IMR-90 (cell line): ENCODE data around the gene LAMA2. TPM values are rescaled to one million over a fixed set of nuclear protein-coding genes. Genes with fewer than 3 reads are reported as not detected.

Experiments
- ATAC-seq: fragments of 200-7000 bp; cut with Tn5 transposase; 2 replicates; pipeline ENCODE4 v1.9.1; 2020; ENCODE audit warnings: low read depth, mild to moderate bottlenecking, moderate library complexity
- BruUV-seq: library from RNA; stranded (reverse); fragments of 400-500 nt; replicated peaks from 2 replicates; lab custom pipeline; 2021; lab: Mats Ljungman, UMichigan
- CTCF ChIA-PET: fragments of 300-600 bp; formaldehyde crosslinking; extraction: SDS; loops from one replicate; lab custom pipeline; 2021; ENCODE audit warnings: antibody characterized with exemption; lab: Yijun Ruan, JAX
- POLR2A ChIA-PET: fragments of 300-600 bp; sonication (Branson Sonifier 250); formaldehyde crosslinking; loops from one replicate; lab custom pipeline; 2022; ENCODE audit warnings: antibody characterized with exemption; ENCODE audit not compliant: unreplicated experiment; lab: Charles Lee
- DNase-seq: peaks from one replicate; pipeline ENCODE4 v3.0.0; 2013
- H2AFZ ChIP-seq: replicated peaks from 2 replicates; pipeline ENCODE3; 2013; ENCODE audit warnings: low read length, mild to moderate bottlenecking; ENCODE audit not compliant: poor library complexity
- H2AK5ac ChIP-seq: 2 replicates; pipeline ENCODE4 v1.6.1; 2013; ENCODE audit warnings: low read depth, low read length, inconsistent platforms
- H2AK9ac ChIP-seq: replicated peaks from 2 replicates; pipeline ENCODE3; 2013; ENCODE audit warnings: mild to moderate bottlenecking, low read depth, low read length, moderate library complexity; ENCODE audit not compliant: poor library complexity
- H2BK120ac ChIP-seq: 2 replicates; pipeline ENCODE4 v1.6.1; 2013; ENCODE audit warnings: low read depth, low read length, inconsistent platforms
- H2BK15ac ChIP-seq: 3 replicates; pipeline ENCODE4 v1.6.1; 2013; ENCODE audit warnings: low read depth, low read length, inconsistent platforms
- H2BK20ac ChIP-seq: 2 replicates; pipeline ENCODE4 v1.6.1; 2013; ENCODE audit warnings: low read depth, mild to moderate bottlenecking, inconsistent platforms, low read length, moderate library complexity
- H2BK5ac ChIP-seq: 2 replicates; pipeline ENCODE4 v1.6.1; 2013; ENCODE audit warnings: mild to moderate bottlenecking, low read depth, low read length, inconsistent platforms; ENCODE audit not compliant: poor library complexity, severe bottlenecking
- H3K14ac ChIP-seq: replicated peaks from 2 replicates; pipeline ENCODE4 v1.6.1; 2013; ENCODE audit warnings: low read depth, low read length, inconsistent platforms
- H3K18ac ChIP-seq: 2 replicates; pipeline ENCODE4 v1.6.1; 2013; ENCODE audit warnings: low read depth, low read length, control low read depth
- H3K23ac ChIP-seq: 2 replicates; pipeline ENCODE4 v1.6.1; 2013; ENCODE audit warnings: low read depth, low read length, inconsistent platforms
- H3K27ac ChIP-seq: 2 replicates; pipeline ENCODE4 v1.5.1; 2013; ENCODE audit warnings: mild to moderate bottlenecking, control low read depth, low read length; ENCODE audit not compliant: insufficient read depth
- H3K27me3 ChIP-seq: 2 replicates; pipeline ENCODE4 v1.6.1; 2013; ENCODE audit warnings: low read length; ENCODE audit not compliant: control insufficient read depth, insufficient read depth
- H3K36me3 ChIP-seq: 2 replicates; pipeline ENCODE4 v1.6.1; 2013; ENCODE audit warnings: low read length, mixed read lengths; ENCODE audit not compliant: control insufficient read depth, insufficient read depth
- H3K4ac ChIP-seq: 2 replicates; pipeline ENCODE4 v1.6.1; 2013; ENCODE audit warnings: low read depth, low read length, inconsistent platforms
- H3K4me1 ChIP-seq: 2 replicates; pipeline ENCODE4 v1.6.1; 2013; ENCODE audit warnings: low read length, mixed read lengths; ENCODE audit not compliant: control insufficient read depth, insufficient read depth
- H3K4me2 ChIP-seq: 2 replicates; pipeline ENCODE4 v1.6.1; 2013; ENCODE audit warnings: low read depth, mild to moderate bottlenecking, control low read depth, low read length, moderate library complexity
- H3K4me3 ChIP-seq: 2 replicates; pipeline ENCODE4 v1.5.1; 2013; ENCODE audit warnings: low read depth, mild to moderate bottlenecking, control low read depth, low read length, moderate library complexity; ENCODE audit not compliant: insufficient read depth
- H3K56ac ChIP-seq: 2 replicates; pipeline ENCODE4 v1.6.1; 2013; ENCODE audit warnings: low read length, inconsistent platforms; ENCODE audit not compliant: insufficient read depth; ENCODE audit errors: extremely low read depth
- H3K79me1 ChIP-seq, 2 experiments: 2 replicates each; pipeline ENCODE4 v1.6.1; 2013; ENCODE audit warnings: low read length in 2 of 2, inconsistent platforms in 1 of 2, low read depth in 1 of 2
- H3K9ac ChIP-seq: 2 replicates; pipeline ENCODE4 v1.6.1; 2013; ENCODE audit warnings: low read depth, low read length, control low read depth
- H3K9me1 ChIP-seq: 2 replicates; pipeline ENCODE4 v1.6.1; 2013; ENCODE audit warnings: low read length, inconsistent platforms; ENCODE audit not compliant: insufficient read depth
- H3K9me3 ChIP-seq: 2 replicates; pipeline ENCODE4 v1.6.1; 2013; ENCODE audit warnings: low read length; ENCODE audit not compliant: control insufficient read depth, insufficient read depth
- H4K20me1 ChIP-seq: 2 replicates; pipeline ENCODE4 v1.6.1; 2013; ENCODE audit warnings: low read length, inconsistent platforms; ENCODE audit not compliant: insufficient read depth
- H4K5ac ChIP-seq: 2 replicates; pipeline ENCODE4 v1.6.1; 2013; ENCODE audit warnings: mild to moderate bottlenecking, low read depth, low read length, control low read depth
- H4K8ac ChIP-seq, 2 experiments: 2 replicates each; pipeline ENCODE4 v1.6.1; 2013; ENCODE audit warnings: low read depth in 2 of 2, low read length in 2 of 2, control low read depth in 1 of 2, inconsistent platforms in 1 of 2
- H4K91ac ChIP-seq: 2 replicates; pipeline ENCODE4 v1.6.1; 2013; ENCODE audit warnings: low read depth, low read length, inconsistent platforms; ENCODE audit not compliant: insufficient read depth
- RAD21 ChIP-seq: IDR thresholded peaks from 2 replicates; pipeline ENCODE4 v1.6.1; 2012; ENCODE audit warnings: low read length, improper control_type of control experiment
- WGBS, 2 experiments: methylation state at CpG; one replicate each; pipeline versions ENCODE4 v1.1.5 to v1.1.7; 2013; ENCODE audit warnings: missing lambda C conversion rate in 2 of 2; ENCODE audit not compliant: insufficient read length in 1 of 2; ENCODE audit errors: extremely low coverage in 2 of 2; 5-methylcytosine and 5-hydroxymethylcytosine counted together
- dilution Hi-C: fragments of 300-500 bp; cut with HindIII; formaldehyde crosslinking; loops from one replicate; pipeline ENCODE4 v1.14.3; 2018; ENCODE audit warnings: low sequenced_read_pairs; ENCODE audit not compliant: unreplicated experiment
- in situ Hi-C: fragments of 300-500 bp; cut with MboI; formaldehyde crosslinking; loops from 3 replicates; pipeline ENCODE4 v1.14.3; 2019; ENCODE audit warnings: low sequenced_read_pairs, inconsistent platforms, mixed read lengths
- intact Hi-C: fragments of 100-400 bp; cut with micrococcal nuclease; formaldehyde crosslinking; loops from 2 replicates; pipeline ENCODE4 v1.10.0; 2022
- polyA plus RNA-seq, 3 experiments: library from polyadenylated mRNA; depleted of rRNA; stranded (reverse); fragments of >200 nt; gene quantifications; 2 replicates each; pipeline ENCODE4 v1.2.3, GENCODE V29; 2012; ENCODE audit warnings: low replicate concordance in 1 of 3
- total RNA-seq: library from RNA; depleted of rRNA; stranded (reverse); fragments of >200 nt; gene quantifications from 2 replicates; pipeline ENCODE4 v1.2.3, GENCODE V29; 2012

LAMA2 gene
- total and polyA plus RNA-seq, 2 of the 4 experiments (the other 2 are of a cell fraction), result 9.9 to 13.3 TPM

GRCh38 chr6:129552413-129552812, 669.5 kb downstream of the LAMA2 start:
- dilution Hi-C loops (no loop called here), intact Hi-C loops (no loop called here), in situ Hi-C loops (no loop called here)
- H3K9me1 ChIP-seq, result no peaks in the 10 kb centered on the region
- WGBS, 2 experiments, result 95% methylated on average over 2 of the region's 2 CpGs; no CpG with 5 or more reads in 1 of the 2 experiments
- H3K23ac ChIP-seq, result no peak overlapping the region
- no peak overlapping the region for H2AK5ac ChIP-seq
- BruUV-seq, result no TSS peak
- no peak for TF ChIP-seq RAD21
- H3K4ac ChIP-seq, result no peak overlapping the region
- H3K4me2 ChIP-seq, result no peak overlapping the region
- H3K18ac ChIP-seq, result no peak overlapping the region
- no peak overlapping the region for H2BK120ac ChIP-seq
- no peak overlapping the region for H4K91ac ChIP-seq
- no peak overlapping the region for H3K4me3 ChIP-seq
- no peak overlapping the region for H2BK5ac ChIP-seq
- DNase-seq (no peak), ATAC-seq (no peak)
- no peak overlapping the region for H4K8ac ChIP-seq
- no peaks in the 10 kb centered on the region for H4K20me1 ChIP-seq
- H3K36me3 ChIP-seq, result no peaks in the 10 kb centered on the region
- H2AFZ ChIP-seq, result no peak overlapping the region
- no peak overlapping the region for H3K56ac ChIP-seq
- no peak overlapping the region for H2BK15ac ChIP-seq
- H3K27me3 ChIP-seq, result no peaks in the 10 kb centered on the region
- ChIA-PET POLR2A (no interaction called here), CTCF (interaction anchor here (0.6 kb wide), 1 partner anchor 213 kb away, joined by 3 read pairs; no protein-coding TSS in a partner anchor)
- H3K9me3 ChIP-seq, result no peaks in the 10 kb centered on the region
- no peak overlapping the region for H2BK20ac ChIP-seq
- no peak overlapping the region for H3K27ac ChIP-seq
- H4K5ac ChIP-seq, result no peak overlapping the region
- no peaks in the 10 kb centered on the region for H3K4me1 ChIP-seq
- no peak overlapping the region for H3K14ac ChIP-seq
- no peak overlapping the region for H3K9ac ChIP-seq
- H3K79me1 ChIP-seq, result no peaks in the 10 kb centered on the region; a peak in 1 of 4 replicates
- no peak overlapping the region for H2AK9ac ChIP-seq
